Activated B cell treated with CpG ODN at 0.5 μM for 24 hours (primary cell): ENCODE results near the gene FADS1. TPM values are rescaled to one million over a fixed set of nuclear protein-coding genes. Genes with fewer than 3 reads are reported as not detected.

Experiments
- ATAC-seq: fragments of 200-7000 bp; cut with Tn5 transposase; one replicate; pipeline ENCODE4 v1.10.0; 2021; ENCODE audit warnings: low read depth, mild to moderate bottlenecking, moderate library complexity
- CTCF ChIA-PET: fragments of 350-600 bp; sonication (Branson Sonifier 250); formaldehyde crosslinking; loops from one replicate; lab custom pipeline; 2021; ENCODE audit warnings: antibody characterized with exemption; lab: Charles Lee
- POLR2A ChIA-PET: fragments of 350-600 bp; sonication (Branson Sonifier 250); formaldehyde crosslinking; loops from one replicate; lab custom pipeline; 2021; ENCODE audit warnings: antibody characterized with exemption; lab: Charles Lee
- DNase-seq: peaks from one replicate; pipeline ENCODE4 v3.0.0; 2022
- H3K27ac Mint-ChIP-seq: one replicate; pipeline ENCODE4 v1.8.0; 2020; ENCODE audit warnings: mixed read lengths
- H3K27me3 Mint-ChIP-seq: one replicate; pipeline ENCODE4 v1.8.0; 2021; ENCODE audit warnings: mixed read lengths
- H3K36me3 Mint-ChIP-seq: one replicate; pipeline ENCODE4 v1.8.0; 2021; ENCODE audit warnings: low read depth, mixed read lengths
- H3K4me1 Mint-ChIP-seq: one replicate; pipeline ENCODE4 v1.8.0; 2021; ENCODE audit warnings: mixed read lengths
- H3K4me3 Mint-ChIP-seq: one replicate; pipeline ENCODE4 v1.8.0; 2020; ENCODE audit warnings: mild to moderate bottlenecking, mixed read lengths
- H3K9me3 Mint-ChIP-seq: one replicate; pipeline ENCODE4 v1.8.0; 2020; ENCODE audit warnings: mixed read lengths
- intact Hi-C: fragments of 100-400 bp; cut with micrococcal nuclease; formaldehyde crosslinking; loops from one replicate; pipeline ENCODE4 v1.15.1; 2024
- total RNA-seq: library from RNA; stranded (reverse); gene quantifications from 2 replicates; pipeline ENCODE4 v1.2.3, GENCODE V29; 2022
- TF ChIP-seq, protein P1 (sequence below): fragments of 200-600 bp; IDR thresholded peaks from one replicate; pipeline ENCODE4 v1.8.0; 2022; ENCODE audit warnings: antibody characterized with exemption, mild to moderate bottlenecking

The FADS1 gene
- total RNA-seq, 1 donor from 2014 or later, result 23.3 TPM

- peak; percentile 78 for ATAC-seq
- peak; percentile 55 for DNase-seq
- Mint-ChIP-seq H3K36me3 (no peaks in the 10 kb centered on the region), H3K4me1 (peaks cover 14% of the 10 kb centered on the region), H3K4me3 (peak overlapping the region; percentile 61), H3K27ac (no peak overlapping the region), H3K9me3 (no peaks in the 10 kb centered on the region), H3K27me3 (peaks cover 5% of the 10 kb centered on the region)
- intact Hi-C loops, result loop anchor here (2.0 kb wide), 1 partner anchor 15 kb away; the partner anchor contains the start of genes FEN1 and TMEM258
- CTCF ChIA-PET, result no interaction called here
- POLR2A ChIA-PET, result no interaction called here
- TF ChIP-seq, protein P1, sequence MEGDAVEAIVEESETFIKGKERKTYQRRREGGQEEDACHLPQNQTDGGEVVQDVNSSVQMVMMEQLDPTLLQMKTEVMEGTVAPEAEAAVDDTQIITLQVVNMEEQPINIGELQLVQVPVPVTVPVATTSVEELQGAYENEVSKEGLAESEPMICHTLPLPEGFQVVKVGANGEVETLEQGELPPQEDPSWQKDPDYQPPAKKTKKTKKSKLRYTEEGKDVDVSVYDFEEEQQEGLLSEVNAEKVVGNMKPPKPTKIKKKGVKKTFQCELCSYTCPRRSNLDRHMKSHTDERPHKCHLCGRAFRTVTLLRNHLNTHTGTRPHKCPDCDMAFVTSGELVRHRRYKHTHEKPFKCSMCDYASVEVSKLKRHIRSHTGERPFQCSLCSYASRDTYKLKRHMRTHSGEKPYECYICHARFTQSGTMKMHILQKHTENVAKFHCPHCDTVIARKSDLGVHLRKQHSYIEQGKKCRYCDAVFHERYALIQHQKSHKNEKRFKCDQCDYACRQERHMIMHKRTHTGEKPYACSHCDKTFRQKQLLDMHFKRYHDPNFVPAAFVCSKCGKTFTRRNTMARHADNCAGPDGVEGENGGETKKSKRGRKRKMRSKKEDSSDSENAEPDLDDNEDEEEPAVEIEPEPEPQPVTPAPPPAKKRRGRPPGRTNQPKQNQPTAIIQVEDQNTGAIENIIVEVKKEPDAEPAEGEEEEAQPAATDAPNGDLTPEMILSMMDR, result no peak
Measured at GRCh38 chr11:61777234-61778090, 39.3 kb downstream of the FADS1 start.

DNA sequence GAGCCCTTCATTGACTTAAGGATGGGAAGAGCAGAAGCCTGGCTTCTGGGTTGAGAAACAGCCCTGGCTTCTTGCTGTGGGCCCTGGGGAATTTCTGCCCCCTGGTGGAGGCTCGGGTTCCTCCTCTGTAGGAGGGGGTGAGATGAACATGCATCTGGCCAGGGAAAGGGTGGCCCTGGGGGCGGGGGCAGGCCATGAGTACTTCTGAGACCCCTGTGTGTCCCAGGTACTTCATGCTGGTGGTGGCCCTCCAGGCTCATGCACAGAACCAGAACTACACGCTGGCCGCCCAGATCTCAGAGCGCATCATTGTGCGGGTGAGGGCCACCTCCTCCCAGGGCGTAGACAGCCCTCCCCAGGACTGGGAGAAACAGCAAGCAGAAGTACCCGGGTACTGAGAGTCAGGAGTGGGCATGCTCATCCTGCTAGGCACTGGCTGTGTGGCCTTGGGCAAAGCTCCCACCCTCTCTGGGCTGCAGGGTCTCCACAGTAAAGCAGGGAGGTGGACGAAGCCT is 40.2 kb downstream of the FADS1 start:
- CTCF ChIA-PET, result no interaction called here
- H3K36me3 Mint-ChIP-seq, result no peaks in the 10 kb centered on the region
- H3K27me3 Mint-ChIP-seq, result peaks cover 5% of the 10 kb centered on the region
- TF ChIP-seq, protein P1, result no peak
- peak; percentile 59 for ATAC-seq
- H3K27ac Mint-ChIP-seq, result no peak overlapping the region
- POLR2A ChIA-PET, result no interaction called here
- peak; percentile 50 for DNase-seq
- H3K9me3 Mint-ChIP-seq, result no peaks in the 10 kb centered on the region
- H3K4me1 Mint-ChIP-seq, result peaks cover 14% of the 10 kb centered on the region
- intact Hi-C loops, result loop anchor here (1.0 to 2.0 kb wide), 2 partner anchors 16 to 24 kb away; partner anchors contain the start of genes FEN1, MYRF and TMEM258
- H3K4me3 Mint-ChIP-seq, result peak overlapping the region; percentile 59

DNA sequence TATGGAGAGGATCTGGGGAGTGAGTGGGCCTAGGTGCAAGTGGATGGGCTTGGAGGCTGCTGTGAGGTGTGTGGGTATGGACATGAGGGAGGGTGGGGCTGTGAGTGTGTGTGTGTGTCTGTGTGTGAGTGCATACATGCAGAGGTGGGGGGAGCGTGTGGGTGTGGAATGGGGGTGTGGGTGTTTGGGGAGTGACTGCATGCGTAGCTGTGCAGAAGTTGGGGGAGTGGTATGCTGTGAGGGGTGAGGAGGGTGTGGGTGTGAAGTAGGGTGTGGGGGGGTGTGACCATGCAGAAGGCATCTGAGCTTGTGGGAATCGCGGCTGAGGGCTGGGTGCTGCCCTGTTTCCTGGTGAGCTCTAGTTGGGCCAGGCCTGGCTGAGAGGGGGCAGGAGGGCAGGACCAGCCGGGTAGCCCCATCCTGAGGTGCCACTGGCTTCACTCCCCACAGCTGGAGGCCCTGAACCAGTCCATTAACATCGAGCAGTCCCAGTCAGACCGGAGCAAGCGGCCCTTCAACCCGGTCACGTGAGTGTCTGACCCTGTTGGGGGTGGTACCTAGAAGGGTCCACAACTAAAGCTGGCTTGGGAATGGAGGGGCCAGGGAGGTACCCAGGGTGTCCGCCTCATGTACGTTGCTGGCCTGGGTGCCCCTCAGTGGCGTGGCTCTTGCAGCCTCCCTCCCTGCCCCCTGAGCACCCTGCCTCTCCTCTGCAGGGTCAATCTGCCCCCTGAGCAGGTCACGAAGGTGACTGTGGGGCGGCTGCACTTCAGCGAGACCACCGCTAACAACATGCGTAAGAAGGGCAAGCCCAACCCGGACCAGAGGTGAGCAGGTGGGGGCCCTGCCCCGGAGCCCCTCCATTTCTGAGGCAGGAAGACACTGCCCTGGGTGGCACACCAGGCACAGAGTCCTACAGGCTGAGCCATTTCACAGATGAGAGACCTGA is 40.9 kb downstream of the FADS1 start:
- Mint-ChIP-seq H3K27ac (no peak overlapping the region), H3K4me3 (no peak overlapping the region), H3K27me3 (peaks cover 5% of the 10 kb centered on the region), H3K36me3 (no peaks in the 10 kb centered on the region), H3K9me3 (no peaks in the 10 kb centered on the region), H3K4me1 (peaks cover 14% of the 10 kb centered on the region)
- ATAC-seq (no peak), DNase-seq (no peak)
- ChIA-PET POLR2A (no interaction called here), CTCF (no interaction called here)
- TF ChIP-seq, protein P1, result no peak
- intact Hi-C loops, result loop anchor here (1.0 to 2.0 kb wide), 2 partner anchors 17 to 24 kb away; partner anchors contain the start of genes FEN1, MYRF and TMEM258

DNA sequence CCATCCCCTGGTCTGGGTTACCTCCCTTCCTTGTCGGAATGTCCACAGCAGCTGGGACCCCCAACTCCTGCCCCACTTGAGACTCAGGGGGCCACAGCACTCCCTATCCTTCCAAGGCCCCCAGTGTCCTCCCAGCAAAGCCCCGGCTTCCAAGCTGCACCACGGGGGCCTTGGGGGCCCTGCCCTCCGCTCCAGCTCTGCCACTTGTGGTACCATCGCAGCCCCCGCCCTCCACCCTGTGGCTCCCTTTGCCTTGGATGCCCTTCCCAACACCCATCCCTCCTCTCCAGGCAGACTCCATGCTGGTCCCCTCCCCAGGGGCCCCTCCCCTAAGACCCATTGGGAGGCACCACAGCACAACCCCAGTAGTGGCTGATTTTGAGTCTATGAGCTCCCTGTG is 41.7 kb downstream of the FADS1 start:
- no peak overlapping the region for H3K4me3 Mint-ChIP-seq
- no peak overlapping the region for H3K27ac Mint-ChIP-seq
- H3K27me3 Mint-ChIP-seq, result peaks cover 5% of the 10 kb centered on the region
- no peaks in the 10 kb centered on the region for H3K36me3 Mint-ChIP-seq
- H3K4me1 Mint-ChIP-seq, result peaks cover 14% of the 10 kb centered on the region
- ChIA-PET POLR2A (no interaction called here), CTCF (no interaction called here)
- intact Hi-C loops, result no loop called here
- no peak for ATAC-seq
- TF ChIP-seq, protein P1, result no peak
- no peaks in the 10 kb centered on the region for H3K9me3 Mint-ChIP-seq
- no peak for DNase-seq
